Large intestine (tissue), 3 donors: ENCODE measurements around the gene CYP2E1. TPM values are rescaled to one million over a fixed set of nuclear protein-coding genes. Genes with fewer than 3 reads are reported as not detected.
"Not testable (repeated sequence)": the region's sequence is repeated elsewhere in the genome, so short reads cannot be mapped to it uniquely, and the experiment has no call there.

Experiments
- DNase-seq, 2 donors: peaks; one replicate each; pipeline versions ENCODE4 v3.0.0 to v3.0.0-alpha.2; 2013
- H3K27ac ChIP-seq: one replicate; pipeline ENCODE4 v1.5.1; 2013; ENCODE audit warnings: low read length
- H3K27me3 ChIP-seq: 2 replicates; pipeline ENCODE4 v1.6.1; 2013; ENCODE audit warnings: low read length; ENCODE audit not compliant: control insufficient read depth, insufficient read depth
- H3K36me3 ChIP-seq: 2 replicates; pipeline ENCODE4 v1.6.1; 2013; ENCODE audit warnings: low read length; ENCODE audit not compliant: control insufficient read depth, insufficient read depth
- H3K4me1 ChIP-seq: one replicate; pipeline ENCODE4 v1.6.1; 2013; ENCODE audit warnings: low read length; ENCODE audit not compliant: control insufficient read depth, insufficient read depth
- H3K4me3 ChIP-seq: one replicate; pipeline ENCODE4 v1.5.1; 2013; ENCODE audit warnings: low read length
- H3K9me3 ChIP-seq: one replicate; pipeline ENCODE4 v1.6.1; 2013; ENCODE audit warnings: mild to moderate bottlenecking, low read depth, low read length, moderate library complexity; ENCODE audit not compliant: control insufficient read depth
- WGBS: methylation state at CpG from one replicate; pipeline ENCODE4 v1.1.5; 2013; ENCODE audit warnings: low lambda C conversion rate; ENCODE audit not compliant: insufficient coverage; 5-methylcytosine and 5-hydroxymethylcytosine counted together
- polyA plus RNA-seq: library from polyadenylated mRNA; unstranded; fragments of 120-200 nt; gene quantifications from one replicate; pipeline ENCODE4 v1.2.1, GENCODE V29; 2013

Gene CYP2E1
- polyA plus RNA-seq, 1 donor = 1.3 TPM

- not testable (repeated sequence) for H3K4me3 ChIP-seq, DNase-seq, H3K27me3 ChIP-seq, H3K9me3 ChIP-seq, H3K27ac ChIP-seq, H3K4me1 ChIP-seq, H3K36me3 ChIP-seq
- WGBS = no CpG with 5 or more reads among the region's 4 CpGs
These were observed 26.3 kb upstream of the CYP2E1 start for GRCh38 chr10:133500897-133501296.

GRCh38 chr10:133509700-133510099 lies 17.5 kb upstream of the CYP2E1 start:
- Histone ChIP-seq H3K9me3 (peaks cover 4% of the 10 kb centered on the region), H3K36me3 (no peaks in the 10 kb centered on the region), H3K4me1 (no peaks in the 10 kb centered on the region), H3K27ac (no peak overlapping the region), H3K27me3 (no peaks in the 10 kb centered on the region), H3K4me3 (no peak overlapping the region)
- 79% methylated on average over 3 of the region's 4 CpGs for WGBS
- DNase-seq = no peak

- no peaks in the 10 kb centered on the region for H3K36me3 ChIP-seq
- no peak overlapping the region for H3K27ac ChIP-seq
- H3K4me1 ChIP-seq = no peaks in the 10 kb centered on the region
- peaks cover 4% of the 10 kb centered on the region for H3K9me3 ChIP-seq
- 60% methylated on average over 1 of the region's 4 CpGs for WGBS
- no peaks in the 10 kb centered on the region for H3K27me3 ChIP-seq
- DNase-seq = no peak
- no peak overlapping the region for H3K4me3 ChIP-seq
These were observed 15.8 kb upstream of the CYP2E1 start for GRCh38 chr10:133511408-133511807.

GRCh38 chr10:133511907-133512528 lies 15.1 kb upstream of the CYP2E1 start:
- H3K27me3 ChIP-seq = no peaks in the 10 kb centered on the region
- H3K4me1 ChIP-seq = no peaks in the 10 kb centered on the region
- no peaks in the 10 kb centered on the region for H3K36me3 ChIP-seq
- WGBS = 36% methylated on average over 2 of the region's 4 CpGs
- H3K9me3 ChIP-seq = peaks cover 4% of the 10 kb centered on the region
- no peak overlapping the region for H3K4me3 ChIP-seq
- DNase-seq = no peak
- H3K27ac ChIP-seq = no peak overlapping the region

- Histone ChIP-seq H3K4me3 (no peak overlapping the region), H3K27me3 (peaks cover 2% of the 10 kb centered on the region), H3K27ac (no peak overlapping the region), H3K9me3 (no peaks in the 10 kb centered on the region), H3K4me1 (peaks cover 2% of the 10 kb centered on the region), H3K36me3 (no peaks in the 10 kb centered on the region)
- 56% methylated on average over 2 of the region's 4 CpGs for WGBS
- DNase-seq = no peak
These were observed 11.7 kb upstream of the CYP2E1 start for GRCh38 chr10:133515471-133515870.

GRCh38 chr10:133516057-133516456 lies 11.1 kb upstream of the CYP2E1 start:
- H3K27me3 ChIP-seq = peaks cover 2% of the 10 kb centered on the region
- peaks cover 2% of the 10 kb centered on the region for H3K4me1 ChIP-seq
- H3K4me3 ChIP-seq = no peak overlapping the region
- 0% methylated on average over 1 of the region's 4 CpGs for WGBS
- no peaks in the 10 kb centered on the region for H3K9me3 ChIP-seq
- no peaks in the 10 kb centered on the region for H3K36me3 ChIP-seq
- H3K27ac ChIP-seq = no peak overlapping the region
- DNase-seq = no peak

- H3K4me1 ChIP-seq, DNase-seq, H3K27ac ChIP-seq, H3K4me3 ChIP-seq, H3K9me3 ChIP-seq, H3K27me3 ChIP-seq, H3K36me3 ChIP-seq: not testable (repeated sequence)
- no CpG with 5 or more reads among the region's 5 CpGs for WGBS
These were observed 8.6 kb upstream of the CYP2E1 start for GRCh38 chr10:133518517-133518916.

- Histone ChIP-seq H3K9me3 (no peaks in the 10 kb centered on the region), H3K36me3 (no peaks in the 10 kb centered on the region), H3K4me1 (peaks cover 2% of the 10 kb centered on the region), H3K27ac (no peak overlapping the region), H3K4me3 (peak overlapping the region; percentile 27), H3K27me3 (peaks cover 2% of the 10 kb centered on the region)
- 17% methylated on average over 2 of the region's 33 CpGs for WGBS
- DNase-seq = peak; percentile 65 to 77
These were observed 6.9 kb upstream of the CYP2E1 start for GRCh38 chr10:133520193-133520738.

GRCh38 chr10:133523631-133524203 lies 3.4 kb upstream of the CYP2E1 start:
- 100% methylated on average over 4 of the region's 9 CpGs for WGBS
- DNase-seq = no peak
- Histone ChIP-seq H3K4me1 (peaks cover 2% of the 10 kb centered on the region), H3K27me3 (peaks cover 23% of the 10 kb centered on the region), H3K4me3 (no peak overlapping the region), H3K9me3 (peaks cover 12% of the 10 kb centered on the region), H3K36me3 (no peaks in the 10 kb centered on the region), H3K27ac (no peak overlapping the region)

- no peak for DNase-seq
- WGBS = 81% methylated on average over 3 of the region's 7 CpGs
- H3K27me3 ChIP-seq = peaks cover 40% of the 10 kb centered on the region
- no peaks in the 10 kb centered on the region for H3K4me1 ChIP-seq
- H3K4me3 ChIP-seq = no peak overlapping the region
- peaks cover 14% of the 10 kb centered on the region for H3K9me3 ChIP-seq
- no peak overlapping the region for H3K27ac ChIP-seq
- no peaks in the 10 kb centered on the region for H3K36me3 ChIP-seq
These were observed 1.7 kb upstream of the CYP2E1 start for GRCh38 chr10:133525444-133525843.
